ENCODE results near the gene CLEC18A. TPM values are rescaled to one million over a fixed set of nuclear protein-coding genes. Genes with fewer than 3 reads are reported as not detected.

CLEC18A gene
- total RNA-seq, 1 experiment from 2014 or later, result 0.46 TPM

DNA sequence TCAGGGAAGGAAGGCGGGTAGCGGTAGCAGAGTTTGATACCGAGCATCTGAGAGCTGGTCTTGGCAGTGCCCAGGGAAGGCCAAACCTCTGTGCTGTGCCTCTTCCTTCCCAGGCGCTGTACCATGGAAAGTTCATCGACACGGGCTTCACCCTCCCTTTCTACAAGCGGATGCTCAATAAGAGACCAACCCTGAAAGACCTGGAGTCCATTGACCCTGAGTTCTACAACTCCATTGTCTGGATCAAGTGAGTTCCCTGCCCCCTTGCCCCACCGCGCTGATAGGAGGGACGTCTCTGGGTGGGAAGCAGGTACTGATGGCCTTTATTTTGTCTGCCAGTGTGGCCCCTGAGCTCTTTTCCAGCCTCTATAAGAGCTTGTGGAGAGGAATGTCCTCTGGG is 15.4 kb upstream of the CLEC18A start:
- no peaks in the 10 kb centered on the region for H3K36me3 ChIP-seq (ENCODE audit: control insufficient read depth, insufficient read depth, low read length)
- ChIA-PET POLR2A (no interaction called here), CTCF (no interaction called here)
- no peak overlapping the region for H3K4me3 ChIP-seq (ENCODE audit: low read depth in 2 of 2, low read length in 2 of 2)
- in situ Hi-C loops (cut with HindIII; ENCODE audit: low pct_unique_long_range_greater_than_20kb, low sequenced_read_pairs) (no loop called here), intact Hi-C loops (cut with micrococcal nuclease; ENCODE audit: unreplicated experiment) (no loop called here)
- H3K27me3 ChIP-seq (ENCODE audit: control insufficient read depth, insufficient read depth, low read length), result no peaks in the 10 kb centered on the region
- no TSS peak for BruUV-seq (replicated peaks)
- ATAC-seq (no peak), DNase-seq (ENCODE audit: low read depth, low spot score) (no peak)
- no peaks in the 10 kb centered on the region for H3K4me1 ChIP-seq (ENCODE audit: control insufficient read depth, insufficient read depth, low read length)
- H3K27ac ChIP-seq (ENCODE audit: low read length), result no peak overlapping the region
- TF ChIP-seq, protein P1, sequence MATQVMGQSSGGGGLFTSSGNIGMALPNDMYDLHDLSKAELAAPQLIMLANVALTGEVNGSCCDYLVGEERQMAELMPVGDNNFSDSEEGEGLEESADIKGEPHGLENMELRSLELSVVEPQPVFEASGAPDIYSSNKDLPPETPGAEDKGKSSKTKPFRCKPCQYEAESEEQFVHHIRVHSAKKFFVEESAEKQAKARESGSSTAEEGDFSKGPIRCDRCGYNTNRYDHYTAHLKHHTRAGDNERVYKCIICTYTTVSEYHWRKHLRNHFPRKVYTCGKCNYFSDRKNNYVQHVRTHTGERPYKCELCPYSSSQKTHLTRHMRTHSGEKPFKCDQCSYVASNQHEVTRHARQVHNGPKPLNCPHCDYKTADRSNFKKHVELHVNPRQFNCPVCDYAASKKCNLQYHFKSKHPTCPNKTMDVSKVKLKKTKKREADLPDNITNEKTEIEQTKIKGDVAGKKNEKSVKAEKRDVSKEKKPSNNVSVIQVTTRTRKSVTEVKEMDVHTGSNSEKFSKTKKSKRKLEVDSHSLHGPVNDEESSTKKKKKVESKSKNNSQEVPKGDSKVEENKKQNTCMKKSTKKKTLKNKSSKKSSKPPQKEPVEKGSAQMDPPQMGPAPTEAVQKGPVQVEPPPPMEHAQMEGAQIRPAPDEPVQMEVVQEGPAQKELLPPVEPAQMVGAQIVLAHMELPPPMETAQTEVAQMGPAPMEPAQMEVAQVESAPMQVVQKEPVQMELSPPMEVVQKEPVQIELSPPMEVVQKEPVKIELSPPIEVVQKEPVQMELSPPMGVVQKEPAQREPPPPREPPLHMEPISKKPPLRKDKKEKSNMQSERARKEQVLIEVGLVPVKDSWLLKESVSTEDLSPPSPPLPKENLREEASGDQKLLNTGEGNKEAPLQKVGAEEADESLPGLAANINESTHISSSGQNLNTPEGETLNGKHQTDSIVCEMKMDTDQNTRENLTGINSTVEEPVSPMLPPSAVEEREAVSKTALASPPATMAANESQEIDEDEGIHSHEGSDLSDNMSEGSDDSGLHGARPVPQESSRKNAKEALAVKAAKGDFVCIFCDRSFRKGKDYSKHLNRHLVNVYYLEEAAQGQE (IDR thresholded peaks at IDR 0.05; ENCODE audit: insufficient read depth in 1 of 2, low read depth in 2 of 2, low read length in 1 of 2), result no peak
- TF ChIP-seq, protein P2, sequence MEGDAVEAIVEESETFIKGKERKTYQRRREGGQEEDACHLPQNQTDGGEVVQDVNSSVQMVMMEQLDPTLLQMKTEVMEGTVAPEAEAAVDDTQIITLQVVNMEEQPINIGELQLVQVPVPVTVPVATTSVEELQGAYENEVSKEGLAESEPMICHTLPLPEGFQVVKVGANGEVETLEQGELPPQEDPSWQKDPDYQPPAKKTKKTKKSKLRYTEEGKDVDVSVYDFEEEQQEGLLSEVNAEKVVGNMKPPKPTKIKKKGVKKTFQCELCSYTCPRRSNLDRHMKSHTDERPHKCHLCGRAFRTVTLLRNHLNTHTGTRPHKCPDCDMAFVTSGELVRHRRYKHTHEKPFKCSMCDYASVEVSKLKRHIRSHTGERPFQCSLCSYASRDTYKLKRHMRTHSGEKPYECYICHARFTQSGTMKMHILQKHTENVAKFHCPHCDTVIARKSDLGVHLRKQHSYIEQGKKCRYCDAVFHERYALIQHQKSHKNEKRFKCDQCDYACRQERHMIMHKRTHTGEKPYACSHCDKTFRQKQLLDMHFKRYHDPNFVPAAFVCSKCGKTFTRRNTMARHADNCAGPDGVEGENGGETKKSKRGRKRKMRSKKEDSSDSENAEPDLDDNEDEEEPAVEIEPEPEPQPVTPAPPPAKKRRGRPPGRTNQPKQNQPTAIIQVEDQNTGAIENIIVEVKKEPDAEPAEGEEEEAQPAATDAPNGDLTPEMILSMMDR (IDR thresholded peaks at IDR 0.05), result no peak
- TF ChIP-seq TCF7L2 (IDR thresholded peaks at IDR 0.05; ENCODE audit: low read depth, low read length) (no peak), POLR2AphosphoS5 (IDR thresholded peaks at IDR 0.05; ENCODE audit: low read depth, low read length) (no peak), SIN3A (IDR thresholded peaks at IDR 0.05; ENCODE audit: borderline replicate concordance, insufficient read depth, low read depth, low read length) (no peak)
- H3K9me3 ChIP-seq (ENCODE audit: control insufficient read depth, insufficient read depth, low read depth, low read length), result no peaks in the 10 kb centered on the region

DNA sequence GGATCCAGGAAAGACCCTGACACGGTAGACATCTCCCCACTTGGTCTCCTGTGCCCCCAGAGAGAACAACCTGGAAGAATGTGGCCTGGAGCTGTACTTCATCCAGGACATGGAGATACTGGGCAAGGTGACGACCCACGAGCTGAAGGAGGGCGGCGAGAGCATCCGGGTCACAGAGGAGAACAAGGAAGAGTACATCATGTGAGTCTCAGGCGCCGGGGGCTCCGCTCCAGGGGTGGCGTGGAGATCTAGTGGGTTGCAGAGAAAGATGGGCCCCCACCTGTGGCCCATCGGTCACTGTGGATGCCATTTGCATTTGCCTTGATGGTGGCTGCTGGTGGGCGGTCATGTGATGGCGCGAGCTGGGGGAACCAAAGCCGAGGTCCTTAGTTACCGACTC is 14.9 kb upstream of the CLEC18A start:
- DNase-seq (ENCODE audit: low read depth, low spot score) (no peak), ATAC-seq (no peak)
- Histone ChIP-seq H3K27me3 (ENCODE audit: control insufficient read depth, insufficient read depth, low read length) (no peaks in the 10 kb centered on the region), H3K4me3 (ENCODE audit: low read depth in 2 of 2, low read length in 2 of 2) (no peak overlapping the region), H3K27ac (ENCODE audit: low read length) (no peak overlapping the region), H3K9me3 (ENCODE audit: control insufficient read depth, insufficient read depth, low read depth, low read length) (no peaks in the 10 kb centered on the region), H3K4me1 (ENCODE audit: control insufficient read depth, insufficient read depth, low read length) (no peaks in the 10 kb centered on the region), H3K36me3 (ENCODE audit: control insufficient read depth, insufficient read depth, low read length) (no peaks in the 10 kb centered on the region)
- intact Hi-C loops (cut with micrococcal nuclease; ENCODE audit: unreplicated experiment), result no loop called here
- BruUV-seq (replicated peaks), result no TSS peak
- in situ Hi-C loops (cut with HindIII; ENCODE audit: low pct_unique_long_range_greater_than_20kb, low sequenced_read_pairs), result no loop called here
- ChIA-PET CTCF (no interaction called here), POLR2A (no interaction called here)
- TF ChIP-seq TCF7L2 (IDR thresholded peaks at IDR 0.05; ENCODE audit: low read depth, low read length) (no peak), SIN3A (IDR thresholded peaks at IDR 0.05; ENCODE audit: borderline replicate concordance, insufficient read depth, low read depth, low read length) (no peak), POLR2AphosphoS5 (IDR thresholded peaks at IDR 0.05; ENCODE audit: low read depth, low read length) (no peak)
- TF ChIP-seq, protein P1 (IDR thresholded peaks at IDR 0.05; ENCODE audit: insufficient read depth in 1 of 2, low read depth in 2 of 2, low read length in 1 of 2), result no peak
- TF ChIP-seq, protein P2 (IDR thresholded peaks at IDR 0.05), result no peak
